ENCODE data around the gene P2RY8. TPM values are rescaled to one million over a fixed set of nuclear protein-coding genes. Genes with fewer than 3 reads are reported as not detected.

The P2RY8 gene
- total and polyA plus RNA-seq, 10 of the 15 experiments (the other 5 are each of a cell fraction or from before 2014, with no cell fraction given), result 2.0 to 64.4 (median 36.5) TPM

DNA sequence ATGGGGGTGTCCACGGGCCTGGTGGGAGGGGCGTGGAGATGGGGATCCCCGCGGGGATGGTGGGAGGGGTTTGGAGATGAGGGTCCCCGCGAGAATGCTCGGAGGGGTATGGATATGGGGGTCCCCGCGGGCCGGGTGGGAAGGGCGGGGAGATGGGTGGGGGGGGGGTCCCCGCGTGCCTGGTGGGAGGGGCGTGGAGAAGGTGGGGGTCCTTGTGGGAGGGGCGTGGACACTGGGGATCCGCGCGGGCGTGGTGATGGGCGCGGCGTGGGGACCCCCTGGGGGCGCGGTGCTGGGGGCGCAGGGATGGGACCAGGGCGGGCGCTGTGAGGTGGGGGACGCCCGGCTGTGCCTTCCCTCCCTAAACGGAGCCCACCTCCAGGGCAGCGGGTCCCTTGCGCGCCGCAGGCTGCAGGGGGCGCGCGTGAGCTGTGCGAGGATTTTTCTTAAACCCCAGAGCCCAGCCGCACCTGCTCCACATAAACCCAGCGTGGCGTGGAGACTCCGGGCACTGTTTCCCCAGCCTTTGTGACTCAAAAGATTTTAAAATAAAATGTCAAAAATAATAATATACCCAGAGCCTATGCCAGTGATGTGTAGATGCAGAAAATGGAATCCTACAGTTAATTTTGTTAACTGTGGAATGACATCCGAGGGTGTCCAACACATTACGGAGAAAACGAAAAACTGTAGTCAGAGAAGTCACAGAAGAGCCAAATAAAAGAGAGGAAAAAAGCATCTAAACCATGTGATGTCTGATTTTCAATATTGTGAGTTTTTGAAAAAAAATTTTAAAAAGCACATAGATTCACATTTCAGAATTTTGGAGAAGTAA lies 82.8 kb downstream of the P2RY8 start:
- BruUV-seq (replicated peaks), result no TSS peak
- CTCF ChIA-PET, result no interaction called here
- DNase-seq (ENCODE audit: low read depth, low spot score) (no peak), ATAC-seq (peak; percentile 70), FAIRE-seq (no peak)
- peak overlapping the region; percentile 42 for H3K27ac ChIP-seq (ENCODE audit: control insufficient read depth, insufficient read depth)
- intact Hi-C loops (cut with micrococcal nuclease; ENCODE audit: unreplicated experiment) (loop anchor here (1.0 to 10.0 kb wide), 10 partner anchors 27 to 1241 kb away; partner anchors contain the start of genes CD99 and GTPBP6), in situ Hi-C loops (cut with MboI) (loop anchor here (10.0 to 25.0 kb wide), 2 partner anchors 1058 to 1161 kb away; partner anchors contain the start of genes DHRSX and ZBED1)
- peak overlapping the region; percentile 54; the same call in 1 of the 2 replicates for H3K4me2 ChIP-seq (ENCODE audit: control insufficient read depth, insufficient read depth)
- H2AFZ ChIP-seq (ENCODE audit: control insufficient read depth, low read depth, low read length), result no peak overlapping the region
- 3% methylated on average over 26 of the region's 45 CpGs for WGBS (ENCODE audit: insufficient coverage, insufficient replicate concordance, low lambda C conversion rate, missing lambda C conversion rate)
- peak overlapping the region; percentile 20 for H3K9ac ChIP-seq (ENCODE audit: control insufficient read depth, insufficient read depth, low read length)
- peaks cover 35% of the 10 kb centered on the region for H3K79me2 ChIP-seq (ENCODE audit: control insufficient read depth, insufficient read depth, low read length)
- RAD21 ChIA-PET (ENCODE audit: unreplicated experiment), result no interaction called here
- H4K20me1 ChIP-seq (ENCODE audit: control insufficient read depth, insufficient read depth), result no peaks in the 10 kb centered on the region
- H3K4me1 ChIP-seq (ENCODE audit: control insufficient read depth, insufficient read depth, low read length), result peaks cover 4% of the 10 kb centered on the region
- peaks cover 0 to 2% of the 10 kb centered on the region in 2 experiments; a peak in 1 of 4 replicates for H3K36me3 ChIP-seq (ENCODE audit: control insufficient read depth in 2 of 2, insufficient read depth in 2 of 2, low read length in 1 of 2)
- no peaks in the 10 kb centered on the region for H3K27me3 ChIP-seq (replicated peaks in 1 of 2; ENCODE audit: control insufficient read depth in 2 of 2, insufficient read depth in 2 of 2, low read length in 1 of 2)
- peaks cover 11% of the 10 kb centered on the region for H3K9me3 ChIP-seq (replicated peaks; ENCODE audit: control insufficient read depth, insufficient read depth, low read length)
- peak overlapping the region; percentile 32; the same call in 1 of the 2 replicates for H3K4me3 ChIP-seq
- POLR2A ChIA-PET, result no interaction called here
- SMC1A ChIA-PET (ENCODE audit: uncharacterized antibody, unreplicated experiment), result no interaction called here
- TF ChIP-seq CBFB (IDR thresholded peaks at IDR 0.05; ENCODE audit: low read depth) (0 out of 2 replicates have a peak, but pooled peaks have one; percentile 57), MXI1 (IDR thresholded peaks at IDR 0.05; ENCODE audit: low read depth, low read length) (peak; percentile 47; the same call in 1 of the 2 replicates), JUND (IDR thresholded peaks at IDR 0.05; ENCODE audit: low read depth, low read length) (0 out of 2 replicates have a peak, but pooled peaks have one; percentile 21), ETV6 (conservative IDR thresholded peaks at IDR 0.05 in 1 of 2, IDR thresholded peaks at IDR 0.05 in 1 of 2; ENCODE audit: borderline replicate concordance in 1 of 2, low read depth in 1 of 2) (no peak), SIX5 (IDR thresholded peaks at IDR 0.05; ENCODE audit: low read depth, low read length, severe bottlenecking) (no peak), TBL1XR1 (IDR thresholded peaks at IDR 0.05; ENCODE audit: low read depth, low read length) (peak; percentile 70; the same call in 1 of the 2 replicates), SRF (IDR thresholded peaks at IDR 0.05; ENCODE audit: low read depth in 2 of 2, low read length in 2 of 2) (no peak), JUNB (IDR thresholded peaks at IDR 0.05) (0 out of 2 replicates have a peak, but pooled peaks have one; percentile 10), NKRF (conservative IDR thresholded peaks at IDR 0.05) (peak; percentile 37; the same call in 1 of the 2 replicates), LARP7 (IDR thresholded peaks at IDR 0.05) (peak; percentile 59; the same call in 1 of the 2 replicates), POLR2A (IDR thresholded peaks at IDR 0.05; ENCODE audit: low read depth, low read length) (no peak), CHD2 (IDR thresholded peaks at IDR 0.05; ENCODE audit: borderline replicate concordance, low read depth, low read length) (peak; percentile 31; the same call in 1 of the 2 replicates), RAD21 (IDR thresholded peaks at IDR 0.05; ENCODE audit: insufficient read depth, low read depth, low read length) (peak; percentile 95), SP1 (IDR thresholded peaks at IDR 0.05; ENCODE audit: low read depth, low read length) (peak; percentile 50), TCF7 (IDR thresholded peaks at IDR 0.05; ENCODE audit: borderline replicate concordance) (no peak)
- TF ChIP-seq, protein P1, sequence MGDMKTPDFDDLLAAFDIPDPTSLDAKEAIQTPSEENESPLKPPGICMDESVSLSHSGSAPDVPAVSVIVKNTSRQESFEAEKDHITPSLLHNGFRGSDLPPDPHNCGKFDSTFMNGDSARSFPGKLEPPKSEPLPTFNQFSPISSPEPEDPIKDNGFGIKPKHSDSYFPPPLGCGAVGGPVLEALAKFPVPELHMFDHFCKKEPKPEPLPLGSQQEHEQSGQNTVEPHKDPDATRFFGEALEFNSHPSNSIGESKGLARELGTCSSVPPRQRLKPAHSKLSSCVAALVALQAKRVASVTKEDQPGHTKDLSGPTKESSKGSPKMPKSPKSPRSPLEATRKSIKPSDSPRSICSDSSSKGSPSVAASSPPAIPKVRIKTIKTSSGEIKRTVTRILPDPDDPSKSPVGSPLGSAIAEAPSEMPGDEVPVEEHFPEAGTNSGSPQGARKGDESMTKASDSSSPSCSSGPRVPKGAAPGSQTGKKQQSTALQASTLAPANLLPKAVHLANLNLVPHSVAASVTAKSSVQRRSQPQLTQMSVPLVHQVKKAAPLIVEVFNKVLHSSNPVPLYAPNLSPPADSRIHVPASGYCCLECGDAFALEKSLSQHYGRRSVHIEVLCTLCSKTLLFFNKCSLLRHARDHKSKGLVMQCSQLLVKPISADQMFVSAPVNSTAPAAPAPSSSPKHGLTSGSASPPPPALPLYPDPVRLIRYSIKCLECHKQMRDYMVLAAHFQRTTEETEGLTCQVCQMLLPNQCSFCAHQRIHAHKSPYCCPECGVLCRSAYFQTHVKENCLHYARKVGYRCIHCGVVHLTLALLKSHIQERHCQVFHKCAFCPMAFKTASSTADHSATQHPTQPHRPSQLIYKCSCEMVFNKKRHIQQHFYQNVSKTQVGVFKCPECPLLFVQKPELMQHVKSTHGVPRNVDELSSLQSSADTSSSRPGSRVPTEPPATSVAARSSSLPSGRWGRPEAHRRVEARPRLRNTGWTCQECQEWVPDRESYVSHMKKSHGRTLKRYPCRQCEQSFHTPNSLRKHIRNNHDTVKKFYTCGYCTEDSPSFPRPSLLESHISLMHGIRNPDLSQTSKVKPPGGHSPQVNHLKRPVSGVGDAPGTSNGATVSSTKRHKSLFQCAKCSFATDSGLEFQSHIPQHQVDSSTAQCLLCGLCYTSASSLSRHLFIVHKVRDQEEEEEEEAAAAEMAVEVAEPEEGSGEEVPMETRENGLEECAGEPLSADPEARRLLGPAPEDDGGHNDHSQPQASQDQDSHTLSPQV (IDR thresholded peaks at IDR 0.05), result peak; percentile 59; the same call in 1 of the 2 replicates
